Ammon's horn (tissue), 1 donor: Measurements from ENCODE around the gene ASXL3.

ENCODE experiments used
- DNase-seq: peaks from one replicate; pipeline ENCODE4 v3.0.0-alpha.2; 2016; ENCODE audit warnings: low spot score

Gene ASXL3

GRCh38 chr18:33577685-33578517 lies at the start of gene ASXL3:
ASXL3 (plus strand) TSS chr18:33578219; CDS start chr18:33578632, 413 bp downstream.
- DNase-seq = peak; percentile 76

- no peak for DNase-seq
These were observed 45.0 kb upstream of the ASXL3 start for GRCh38 chr18:33532978-33533377.

GRCh38 chr18:33536904-33537303 lies 41.1 kb upstream of the ASXL3 start:
- no peak for DNase-seq

GRCh38 chr18:33538418-33539042 lies 39.5 kb upstream of the ASXL3 start:
- DNase-seq = no peak

GRCh38 chr18:33540392-33540791 lies 37.6 kb upstream of the ASXL3 start:
- DNase-seq = no peak

GRCh38 chr18:33541316-33541715 lies 36.7 kb upstream of the ASXL3 start:
- DNase-seq = no peak

- DNase-seq = no peak
These were observed 21.2 kb upstream of the ASXL3 start for GRCh38 chr18:33556846-33557245.

GRCh38 chr18:33557706-33558105 lies 20.3 kb upstream of the ASXL3 start:
- no peak for DNase-seq

GRCh38 chr18:33558529-33558928 lies 19.5 kb upstream of the ASXL3 start:
- no peak for DNase-seq

GRCh38 chr18:33560686-33561370 lies 17.2 kb upstream of the ASXL3 start:
- no peak for DNase-seq

GRCh38 chr18:33562741-33563140 lies 15.3 kb upstream of the ASXL3 start:
- no peak for DNase-seq

- DNase-seq = no peak
These were observed 10.3 kb upstream of the ASXL3 start for GRCh38 chr18:33567705-33568104.

GRCh38 chr18:33571998-33572787 lies 5.8 kb upstream of the ASXL3 start:
- no peak for DNase-seq

GRCh38 chr18:33573193-33573592 lies 4.8 kb upstream of the ASXL3 start:
- no peak for DNase-seq

- no peak for DNase-seq
These were observed 2.6 kb upstream of the ASXL3 start for GRCh38 chr18:33575451-33575850.

GRCh38 chr18:33576999-33577646 lies 896 bp upstream of the ASXL3 start:
- DNase-seq = no peak

GRCh38 chr18:33578518-33579348 lies 714 bp downstream of the ASXL3 start:
- DNase-seq = peak; percentile 49

- peak; percentile 10 for DNase-seq
These were observed 1.6 kb downstream of the ASXL3 start for GRCh38 chr18:33579349-33580215.

- no peak for DNase-seq
These were observed 2.5 kb downstream of the ASXL3 start for GRCh38 chr18:33580546-33580945.

GRCh38 chr18:33581856-33582255 lies 3.8 kb downstream of the ASXL3 start:
- peak; percentile 35 for DNase-seq
